Hepatocyte (in vitro differentiated cells): ENCODE data around the gene SLC32A1. TPM values are rescaled to one million over a fixed set of nuclear protein-coding genes. Genes with fewer than 3 reads are reported as not detected.

Source experiments
- DNase-seq: peaks from one replicate; pipeline ENCODE4 v3.0.0-alpha.2; 2016; ENCODE audit warnings: low spot score
- H2AFZ ChIP-seq: fragments of 200-600 bp; sonication (generic); 2 replicates; pipeline ENCODE4 v1.6.0; 2016; ENCODE audit warnings: antibody characterized with exemption, mild to moderate bottlenecking
- H3K27ac ChIP-seq: fragments of 200-600 bp; sonication (generic); 2 replicates; pipeline ENCODE4 v1.5.1; 2016; ENCODE audit warnings: mild to moderate bottlenecking
- H3K27me3 ChIP-seq: fragments of 200-600 bp; sonication (generic); 2 replicates; pipeline ENCODE4 v1.6.1; 2016
- H3K36me3 ChIP-seq: fragments of 200-600 bp; sonication (generic); replicated peaks from 2 replicates; pipeline ENCODE4 v1.5.1; 2016; ENCODE audit warnings: low read depth; ENCODE audit not compliant: insufficient read depth
- H3K4me1 ChIP-seq: fragments of 200-600 bp; sonication (generic); 2 replicates; pipeline ENCODE4 v1.5.1; 2016; ENCODE audit warnings: mild to moderate bottlenecking, moderate library complexity; ENCODE audit not compliant: insufficient read depth
- H3K4me2 ChIP-seq: fragments of 200-600 bp; sonication (generic); 2 replicates; pipeline ENCODE4 v1.6.0; 2016
- H3K4me3 ChIP-seq: fragments of 200-600 bp; sonication (generic); 2 replicates; pipeline ENCODE4 v1.5.1; 2016; ENCODE audit warnings: mild to moderate bottlenecking
- H3K79me2 ChIP-seq: fragments of 200-600 bp; sonication (generic); 2 replicates; pipeline ENCODE4 v1.6.0; 2017; ENCODE audit warnings: mild to moderate bottlenecking
- H3K9me2 ChIP-seq: fragments of 200-600 bp; sonication (generic); replicated peaks from 2 replicates; pipeline ENCODE4 v1.6.0; 2017; ENCODE audit warnings: mild to moderate bottlenecking; ENCODE audit not compliant: insufficient read depth
- H3K9me3 ChIP-seq: fragments of 200-600 bp; sonication (generic); 2 replicates; pipeline ENCODE4 v1.5.1; 2016; ENCODE audit warnings: low read depth, mild to moderate bottlenecking
- H4K20me1 ChIP-seq: fragments of 200-600 bp; sonication (generic); 2 replicates; pipeline ENCODE4 v1.6.0; 2016; ENCODE audit warnings: mild to moderate bottlenecking; ENCODE audit not compliant: insufficient read depth, poor library complexity, severe bottlenecking
- CTCF ChIP-seq: fragments of 200-600 bp; sonication (generic); IDR thresholded peaks from 2 replicates; pipeline ENCODE4 v1.5.1; 2016; ENCODE audit warnings: antibody characterized with exemption, mild to moderate bottlenecking; ENCODE audit not compliant: poor library complexity
- EZH2 ChIP-seq: fragments of 200-600 bp; sonication (generic); IDR thresholded peaks from 2 replicates; pipeline ENCODE4 v1.6.1; 2016; ENCODE audit warnings: antibody characterized with exemption, mild to moderate bottlenecking, borderline replicate concordance
- EZH2phosphoT487 ChIP-seq: fragments of 200-600 bp; sonication (generic); IDR thresholded peaks from one replicate; pipeline ENCODE4 v1.6.1; 2018; ENCODE audit warnings: antibody characterized with exemption, mild to moderate bottlenecking, low read depth, moderate library complexity; ENCODE audit not compliant: unreplicated experiment, severe bottlenecking
- WGBS: methylation state at CpG from one replicate; pipeline ENCODE4 v1.1.6; 2016; ENCODE audit warnings: low lambda C conversion rate; ENCODE audit errors: missing lambda C conversion rate; 5-methylcytosine and 5-hydroxymethylcytosine counted together
- polyA plus RNA-seq: library from polyadenylated mRNA; unstranded; fragments of >200 nt; fragmentation: Nextera tagmentation; extraction: Ambion mirVana; gene quantifications from 2 replicates; pipeline ENCODE4 v1.2.1, GENCODE V29; 2016
- total RNA-seq: library from RNA; depleted of rRNA; stranded (reverse); fragments of >200 nt; gene quantifications from 2 replicates; pipeline ENCODE4 v1.2.3, GENCODE V29; 2014

Gene SLC32A1
- total and polyA plus RNA-seq, 2 experiments from 2014 or later: not detected

- no peak for DNase-seq
- peaks cover 17% of the 10 kb centered on the region for H3K79me2 ChIP-seq
- peaks cover 4% of the 10 kb centered on the region for H3K27me3 ChIP-seq
- peaks cover 2% of the 10 kb centered on the region for H4K20me1 ChIP-seq
- no peaks in the 10 kb centered on the region for H3K36me3 ChIP-seq
- H3K4me1 ChIP-seq: peaks cover 6% of the 10 kb centered on the region
- H3K4me2 ChIP-seq: peak overlapping the region; percentile 91
- H3K9me3 ChIP-seq: no peaks in the 10 kb centered on the region
- H3K4me3 ChIP-seq: peak overlapping the region; percentile 1
- peak overlapping the region; percentile 47 for H2AFZ ChIP-seq
- 18% methylated on average over 38 of the region's 39 CpGs for WGBS
- TF ChIP-seq CTCF (no peak), EZH2 (no peak), EZH2phosphoT487 (no peak)
- peak overlapping the region; percentile 7 for H3K27ac ChIP-seq
- no peaks in the 10 kb centered on the region for H3K9me2 ChIP-seq
These were observed 23.3 kb downstream of the SLC32A1 start for GRCh38 chr20:38747495-38748096.

- Histone ChIP-seq H2AFZ (peak within 1 kb of the TSS; percentile 74), H3K4me1 (peaks cover 6% of the 10 kb centered on the region), H3K27me3 (peaks cover 4% of the 10 kb centered on the region), H3K4me2 (peak within 1 kb of the TSS; percentile 91), H3K36me3 (no peaks in the 10 kb centered on the region), H3K9me2 (no peaks in the 10 kb centered on the region), H3K27ac (peak within 1 kb of the TSS; percentile 95), H3K4me3 (peak within 1 kb of the TSS; percentile 41), H3K9me3 (no peaks in the 10 kb centered on the region), H4K20me1 (peaks cover 2% of the 10 kb centered on the region), H3K79me2 (peaks cover 17% of the 10 kb centered on the region)
- WGBS: under 1% methylated on average over 61 of the region's 84 CpGs
- TF ChIP-seq CTCF (no peak), EZH2 (no peak), EZH2phosphoT487 (no peak)
- peak; percentile 97 for DNase-seq
These were observed 24.0 kb downstream of the SLC32A1 start, which contains the start of gene ACTR5 for GRCh38 chr20:38748097-38748860. TSS of gene ACTR5 (plus strand) at chr20:38748460. CDS start at chr20:38748479, 19 bp downstream.

- no peak for DNase-seq
- Histone ChIP-seq H3K4me2 (peak overlapping the region; percentile 91), H3K9me2 (no peaks in the 10 kb centered on the region), H2AFZ (peak overlapping the region; percentile 74), H3K79me2 (peaks cover 17% of the 10 kb centered on the region), H3K4me1 (peaks cover 6% of the 10 kb centered on the region), H3K27ac (peak overlapping the region; percentile 95), H4K20me1 (peaks cover 2% of the 10 kb centered on the region), H3K4me3 (peak overlapping the region; percentile 41), H3K9me3 (no peaks in the 10 kb centered on the region), H3K27me3 (peaks cover 4% of the 10 kb centered on the region), H3K36me3 (no peaks in the 10 kb centered on the region)
- 3% methylated on average over 10 of the region's 10 CpGs for WGBS
- TF ChIP-seq EZH2 (no peak), CTCF (no peak), EZH2phosphoT487 (no peak)
These were observed 24.5 kb downstream of the SLC32A1 start for GRCh38 chr20:38748861-38749149.
